Inferior parietal cortex (tissue), 1 donor: ENCODE measurements around the gene CASP8.

Experiments used
- DNase-seq: peaks from one replicate; pipeline ENCODE4 v3.0.0-alpha.2; 2016; ENCODE audit errors: extremely low spot score

The CASP8 gene

GRCh38 chr2:201242571-201243277 is 17.6 kb upstream of the CASP8 start:
- no peak for DNase-seq

GRCh38 chr2:201244829-201245228 is 15.5 kb upstream of the CASP8 start:
- no peak for DNase-seq

GRCh38 chr2:201246280-201246679 is 14.1 kb upstream of the CASP8 start:
- DNase-seq, result no peak

GRCh38 chr2:201248288-201248844 is 12.0 kb upstream of the CASP8 start:
- DNase-seq, result no peak

GRCh38 chr2:201249889-201250288 is 10.4 kb upstream of the CASP8 start:
- DNase-seq, result no peak

GRCh38 chr2:201250741-201251140 is 9.6 kb upstream of the CASP8 start:
- DNase-seq, result no peak

GRCh38 chr2:201254081-201254730 is 6.1 kb upstream of the CASP8 start:
- no peak for DNase-seq

GRCh38 chr2:201255408-201256033 is 4.8 kb upstream of the CASP8 start:
- DNase-seq, result no peak

- DNase-seq, result no peak
Measured at GRCh38 chr2:201256082-201256481, 4.3 kb upstream of the CASP8 start.

- DNase-seq, result no peak
Measured at GRCh38 chr2:201257381-201257955, 2.9 kb upstream of the CASP8 start.

- peak; percentile 31 for DNase-seq
Measured at GRCh38 chr2:201257956-201258665, 2.2 kb upstream of the CASP8 start.

- no peak for DNase-seq
Measured at GRCh38 chr2:201258666-201259615, 1.4 kb upstream of the CASP8 start.

GRCh38 chr2:201261471-201261870 is 1.1 kb downstream of the CASP8 start:
- DNase-seq, result no peak

GRCh38 chr2:201261906-201262305 is 1.6 kb downstream of the CASP8 start:
- no peak for DNase-seq

- DNase-seq, result no peak
Measured at GRCh38 chr2:201262718-201263117, 2.4 kb downstream of the CASP8 start.

- DNase-seq, result no peak
Measured at GRCh38 chr2:201263779-201264178, 3.4 kb downstream of the CASP8 start.

- no peak for DNase-seq
Measured at GRCh38 chr2:201264472-201265173, 4.3 kb downstream of the CASP8 start.

GRCh38 chr2:201266629-201267028 is 6.3 kb downstream of the CASP8 start:
- DNase-seq, result no peak

GRCh38 chr2:201267278-201268030 is 7.1 kb downstream of the CASP8 start:
- no peak for DNase-seq
